H7 (cell line): ENCODE data around the gene IFI27L2. TPM values are rescaled to one million over a fixed set of nuclear protein-coding genes. Genes with fewer than 3 reads are reported as not detected.
A peak's percentile ranks its signal among the peaks of the same experiment; 100 is the strongest.

Experiments used
- DNase-seq: peaks from one replicate; pipeline ENCODE4 v3.0.0; 2012
- H3K27me3 ChIP-seq: 2 replicates; pipeline ENCODE4 v1.6.0; 2011; ENCODE audit warnings: mild to moderate bottlenecking, low read length; ENCODE audit not compliant: control insufficient read depth, insufficient read depth
- H3K36me3 ChIP-seq: replicated peaks from 2 replicates; pipeline ENCODE4 v1.5.1; 2011; ENCODE audit warnings: low read length; ENCODE audit not compliant: control insufficient read depth, insufficient read depth
- H3K4me3 ChIP-seq: 2 replicates; pipeline ENCODE4 v1.5.1; 2011; ENCODE audit warnings: low read depth, mild to moderate bottlenecking, control low read depth, low read length, moderate library complexity; ENCODE audit not compliant: insufficient read depth
- total RNA-seq: library from RNA; depleted of rRNA; stranded (reverse); fragments of >200 nt; shearing (Covaris generic); gene quantifications from 2 replicates; pipeline ENCODE4 v1.2.3, GENCODE V29; 2014

Gene IFI27L2
- total RNA-seq, 1 experiment from 2014 or later = 26.3 TPM

DNA sequence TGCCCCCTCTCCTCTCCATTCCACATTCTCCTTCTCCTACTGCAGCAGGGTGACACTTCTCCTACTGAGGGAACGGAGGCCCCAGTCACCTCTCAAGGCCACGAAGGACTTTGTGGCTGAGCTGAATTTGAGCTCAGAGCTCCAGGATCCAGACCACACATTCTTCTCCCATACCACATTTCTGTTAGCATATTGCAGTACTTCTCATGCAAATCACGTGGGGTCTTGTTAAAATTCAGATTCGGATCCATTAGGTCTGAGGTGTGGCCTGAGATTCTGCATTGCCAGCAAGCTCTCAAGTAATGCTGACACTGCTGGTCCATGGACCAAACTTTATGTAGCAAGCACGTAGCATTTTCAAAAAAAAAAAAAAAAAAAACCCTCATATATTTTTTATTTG, 9.6 kb upstream of the IFI27L2 start:
- DNase-seq = no peak
- Histone ChIP-seq H3K4me3 (no peak overlapping the region), H3K27me3 (no peaks in the 10 kb centered on the region), H3K36me3 (no peaks in the 10 kb centered on the region)

DNA sequence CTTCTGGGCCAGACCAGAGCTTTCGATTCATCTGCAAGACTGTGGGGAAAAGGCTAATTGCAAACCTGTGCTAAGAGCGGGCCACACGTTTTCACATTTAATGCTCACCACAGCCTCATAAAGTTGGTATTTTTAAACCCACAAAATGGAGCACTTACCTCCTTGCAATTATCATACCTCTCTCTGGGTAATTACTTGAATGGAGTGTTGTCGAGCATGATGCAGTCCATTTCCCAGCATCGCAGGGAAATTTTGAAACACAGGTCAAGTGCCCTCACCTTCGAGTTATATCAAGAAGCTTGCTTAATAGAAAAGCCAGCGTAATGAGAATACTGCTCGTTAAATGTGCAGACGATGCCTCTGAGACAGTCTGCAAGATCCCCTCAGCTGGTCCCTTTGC, 8.8 kb upstream of the IFI27L2 start:
- no peak overlapping the region for H3K4me3 ChIP-seq
- no peaks in the 10 kb centered on the region for H3K36me3 ChIP-seq
- no peak for DNase-seq
- no peaks in the 10 kb centered on the region for H3K27me3 ChIP-seq

DNA sequence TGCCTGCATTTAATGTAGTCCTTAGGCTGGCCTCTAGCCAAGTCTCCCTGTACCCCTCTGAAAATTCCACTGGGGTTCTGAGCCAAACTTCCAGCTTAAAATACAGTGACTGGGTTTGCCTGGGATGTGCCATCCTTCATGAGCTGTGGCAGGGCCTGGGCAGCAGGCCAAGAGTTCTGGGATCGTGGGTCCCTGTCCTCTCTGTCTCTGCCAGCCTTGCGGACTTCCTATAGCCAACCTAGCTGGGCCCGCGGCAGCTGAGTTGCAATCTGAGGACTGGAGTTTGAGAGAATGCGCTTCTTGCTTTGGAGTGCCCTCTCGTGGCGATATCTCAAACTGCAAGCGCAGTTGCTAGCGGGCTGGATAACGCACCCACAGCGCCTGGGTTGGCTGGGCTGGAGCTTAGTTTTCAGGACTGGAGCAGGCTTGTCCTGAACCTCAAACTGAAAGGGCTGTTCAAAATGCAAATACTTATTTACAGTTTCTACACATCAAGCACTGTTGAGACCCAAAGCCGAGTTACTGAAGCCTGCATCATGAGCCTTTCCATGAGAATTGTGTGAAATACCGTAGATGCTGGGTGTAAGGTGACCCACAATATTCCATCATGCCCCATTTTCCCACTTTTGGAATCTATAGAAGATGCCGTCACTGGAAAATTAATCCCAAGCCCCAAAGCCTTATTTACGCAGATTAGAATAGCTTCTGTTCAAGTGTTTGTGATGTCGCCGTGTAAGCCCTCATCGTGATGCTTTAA, 7.3 kb upstream of the IFI27L2 start:
- no peaks in the 10 kb centered on the region for H3K27me3 ChIP-seq
- H3K4me3 ChIP-seq = no peak overlapping the region
- H3K36me3 ChIP-seq = no peaks in the 10 kb centered on the region
- peak; percentile 58 for DNase-seq

DNA sequence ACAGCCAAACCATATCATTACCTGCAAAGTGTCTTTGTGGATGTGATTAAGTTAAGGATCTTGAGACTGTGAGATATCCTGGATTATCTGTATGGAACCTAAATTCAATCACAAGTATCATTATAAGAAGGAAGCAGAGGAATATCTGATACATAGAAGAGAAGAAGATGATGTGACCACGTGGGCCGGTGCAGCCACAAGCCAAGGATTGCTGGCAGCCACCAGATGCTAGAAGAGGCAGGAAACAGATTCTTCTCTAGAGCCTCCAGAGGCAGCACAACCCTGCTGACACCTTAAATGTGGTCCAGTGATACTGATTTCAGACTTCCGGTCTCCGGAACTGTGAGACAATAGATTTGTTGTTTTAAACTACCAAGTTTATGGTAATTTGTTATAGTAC, 6.1 kb upstream of the IFI27L2 start:
- Histone ChIP-seq H3K36me3 (no peaks in the 10 kb centered on the region), H3K4me3 (no peak overlapping the region), H3K27me3 (no peaks in the 10 kb centered on the region)
- no peak for DNase-seq

DNA sequence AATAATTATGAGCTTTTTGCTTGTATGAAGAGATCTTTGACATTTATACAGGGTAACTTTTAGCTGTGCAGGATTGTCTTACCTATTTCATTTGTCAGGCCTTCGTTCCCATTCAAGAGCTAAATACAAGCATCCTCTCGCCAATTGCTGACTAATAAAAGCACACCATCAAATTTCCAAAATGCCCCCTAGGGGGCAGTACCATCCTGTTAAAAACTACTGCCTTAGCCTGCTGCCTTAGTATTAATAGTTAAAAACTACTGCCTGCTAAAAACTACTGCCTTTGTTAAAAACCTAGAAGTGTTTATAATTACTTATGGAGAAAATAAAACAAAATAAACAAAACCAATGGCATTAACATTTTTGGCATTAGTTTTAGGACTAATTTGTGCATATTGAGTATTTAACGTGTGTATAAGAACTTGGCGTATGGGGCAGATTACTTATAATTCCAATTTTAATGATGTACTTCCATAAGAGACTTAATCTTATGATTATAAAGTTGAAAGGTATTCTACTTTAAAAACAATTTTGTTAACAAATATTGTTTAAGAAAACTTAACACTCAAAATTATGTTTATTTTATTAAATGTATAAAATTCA, 3.0 kb upstream of the IFI27L2 start:
- DNase-seq = peak; percentile 47
- Histone ChIP-seq H3K4me3 (no peak overlapping the region), H3K27me3 (peaks cover 2% of the 10 kb centered on the region; the same call in 1 of the 2 replicates), H3K36me3 (no peaks in the 10 kb centered on the region)

DNA sequence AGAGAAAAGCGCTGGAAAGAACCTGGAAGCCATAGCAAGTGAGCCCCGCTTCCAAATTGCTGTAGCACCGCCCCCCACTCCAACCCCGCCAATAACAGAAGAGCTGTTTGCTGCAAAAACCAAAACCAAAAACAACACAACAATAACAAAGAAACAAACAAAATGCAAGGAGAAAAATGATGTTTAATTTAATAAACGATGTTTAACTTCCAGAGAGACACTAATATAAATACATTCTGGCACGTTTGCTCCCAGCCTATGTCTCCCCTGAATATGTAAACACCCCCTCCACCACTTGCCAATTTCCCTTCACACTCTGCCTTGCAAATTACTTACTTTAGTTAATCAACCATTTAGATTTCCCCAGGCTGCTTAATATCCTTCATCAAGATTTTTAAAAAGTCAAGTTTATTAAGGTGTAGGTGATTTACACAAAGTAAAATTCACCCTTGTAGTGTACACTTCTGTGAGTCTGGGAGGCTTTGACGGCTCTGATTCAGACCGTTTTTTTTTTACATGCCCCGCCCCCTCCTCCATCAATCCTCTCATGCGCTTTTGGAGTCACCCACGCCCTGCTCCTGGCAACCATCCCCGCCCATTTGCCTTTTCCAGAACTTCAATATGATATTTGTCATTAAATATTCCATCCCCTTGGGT, 482 bp upstream of the IFI27L2 start:
- H3K36me3 ChIP-seq = no peaks in the 10 kb centered on the region
- H3K27me3 ChIP-seq = peaks cover 2% of the 10 kb centered on the region; the same call in 1 of the 2 replicates
- peak overlapping the region; percentile 64 for H3K4me3 ChIP-seq
- peak; percentile 60 for DNase-seq

DNA sequence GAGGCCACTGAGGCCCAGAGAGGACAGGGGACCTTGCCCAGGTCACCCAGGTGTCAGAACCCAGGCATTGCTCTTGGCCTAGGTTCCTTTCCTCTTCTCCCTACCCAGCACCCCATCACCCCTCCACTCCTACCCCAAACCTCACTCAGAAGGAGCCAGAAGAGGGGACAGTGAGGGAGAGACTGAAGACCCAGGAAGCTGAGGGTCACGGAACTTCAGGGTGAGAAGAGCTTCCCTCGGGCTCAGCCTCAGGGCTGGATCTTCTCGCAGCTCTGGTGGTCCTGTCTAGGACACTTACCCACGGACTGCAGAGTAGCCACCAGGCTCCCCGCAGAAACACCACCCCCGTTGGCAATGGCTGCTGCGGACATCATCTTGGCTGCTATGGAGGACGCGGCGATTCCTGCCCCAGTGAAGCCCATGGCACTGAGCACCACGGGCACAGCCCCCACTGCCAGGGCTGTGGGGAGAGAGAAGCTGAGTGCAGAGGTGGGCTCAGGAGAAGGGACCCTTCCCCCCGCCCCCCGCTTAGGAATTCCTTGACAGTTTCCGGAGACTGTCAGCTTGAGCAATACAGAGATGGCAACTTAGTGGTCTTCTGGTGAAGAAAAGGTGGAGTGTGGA, 1.1 kb downstream of the IFI27L2 start:
- peaks cover 2% of the 10 kb centered on the region; the same call in 1 of the 2 replicates for H3K27me3 ChIP-seq
- DNase-seq = peak; percentile 34
- no peaks in the 10 kb centered on the region for H3K36me3 ChIP-seq
- peak overlapping the region; percentile 64 for H3K4me3 ChIP-seq

DNA sequence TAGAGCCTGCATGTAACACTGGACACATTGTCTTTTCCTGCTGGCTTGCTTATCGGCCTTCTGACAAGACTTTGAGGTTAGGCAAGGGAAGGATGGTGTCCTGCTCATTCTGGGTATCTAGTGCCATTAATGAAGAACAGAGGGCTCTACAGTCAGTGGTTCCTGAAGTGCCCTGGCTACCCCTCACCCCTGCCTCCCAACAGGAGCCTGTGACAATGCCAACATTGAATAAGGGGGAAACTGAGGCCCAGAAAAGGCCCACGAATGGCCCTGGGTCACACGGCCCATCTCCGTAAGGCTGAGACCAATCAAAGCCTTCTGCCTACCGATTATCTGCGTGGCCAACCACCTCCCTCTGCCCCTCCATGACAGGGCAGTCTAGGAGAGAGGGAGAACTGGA, 2.1 kb downstream of the IFI27L2 start:
- DNase-seq = no peak
- no peak overlapping the region for H3K4me3 ChIP-seq
- no peaks in the 10 kb centered on the region for H3K36me3 ChIP-seq
- peaks cover 2% of the 10 kb centered on the region; the same call in 1 of the 2 replicates for H3K27me3 ChIP-seq

DNA sequence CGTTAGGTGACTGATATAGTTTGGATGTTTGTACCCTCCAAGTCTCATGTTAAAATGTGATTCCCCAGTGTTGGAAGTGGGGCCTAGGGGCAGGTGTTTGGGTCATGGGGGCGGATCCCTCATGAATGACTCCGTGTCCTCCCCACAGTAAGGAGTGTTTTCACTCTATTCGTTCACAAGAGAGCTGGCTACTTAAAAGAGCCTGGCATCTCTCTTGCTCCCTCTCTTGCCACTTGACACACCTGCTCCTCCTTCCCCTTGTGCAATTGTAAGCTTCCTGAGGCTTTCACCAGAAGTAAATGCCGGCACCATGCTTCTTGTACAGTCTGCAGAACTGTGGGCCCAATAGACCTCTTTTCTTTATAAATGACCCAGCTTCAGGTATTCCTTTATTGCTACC, 2.6 kb downstream of the IFI27L2 start:
- no peaks in the 10 kb centered on the region for H3K36me3 ChIP-seq
- no peak overlapping the region for H3K4me3 ChIP-seq
- peaks cover 2% of the 10 kb centered on the region; the same call in 1 of the 2 replicates for H3K27me3 ChIP-seq
- no peak for DNase-seq

DNA sequence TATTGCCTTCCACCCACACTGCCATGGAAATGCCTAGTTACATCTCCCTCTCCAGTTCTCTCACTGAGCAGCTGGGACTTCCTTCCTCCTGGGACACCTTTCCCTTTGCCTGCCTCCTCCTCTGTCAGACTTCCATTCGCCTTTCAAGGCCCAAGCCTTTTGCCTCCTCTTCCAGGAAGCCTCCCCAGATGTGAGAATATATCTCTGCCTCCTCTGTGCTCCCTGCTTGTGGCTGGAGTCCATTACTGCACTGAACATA, 3.1 kb downstream of the IFI27L2 start:
- DNase-seq = no peak
- no peaks in the 10 kb centered on the region for H3K36me3 ChIP-seq
- H3K27me3 ChIP-seq = peaks cover 2% of the 10 kb centered on the region; the same call in 1 of the 2 replicates
- no peak overlapping the region for H3K4me3 ChIP-seq

DNA sequence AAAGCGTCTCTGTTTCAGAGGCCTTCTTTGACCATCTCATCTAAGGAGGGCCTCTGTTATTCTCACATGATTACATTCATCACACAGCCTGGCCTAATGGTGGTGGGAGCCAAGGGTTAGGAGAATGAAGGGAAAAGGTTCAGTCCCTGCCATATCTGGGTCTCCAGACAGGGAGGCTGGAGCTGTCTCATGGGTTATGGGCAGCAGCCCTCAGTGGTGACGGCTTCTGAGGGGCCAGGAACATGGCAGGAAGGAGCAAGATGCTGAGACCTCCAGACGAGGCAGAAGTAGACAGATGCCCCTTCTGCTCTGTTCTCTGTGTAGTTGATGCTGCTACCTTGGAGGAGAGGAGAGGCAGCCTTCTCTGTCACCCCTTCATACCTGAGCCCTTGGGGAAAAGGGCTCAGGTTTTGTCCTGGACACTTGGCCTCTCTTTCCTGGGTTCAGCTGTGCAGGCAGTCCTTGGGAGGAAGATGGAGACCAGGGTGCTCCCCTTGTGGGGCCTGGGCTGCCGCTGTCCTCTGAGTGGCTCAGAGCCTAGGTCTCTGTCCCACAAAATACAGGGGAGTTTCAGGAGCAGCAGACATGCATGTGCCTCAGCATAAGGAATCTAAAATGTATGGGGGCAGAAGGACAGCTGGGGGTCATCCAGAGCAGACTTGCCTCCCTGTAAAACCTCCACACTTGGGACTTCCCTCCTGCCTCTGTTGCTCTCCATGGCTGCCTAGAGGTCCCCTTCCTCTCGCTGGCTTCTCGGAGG, 3.6 kb downstream of the IFI27L2 start:
- DNase-seq = no peak
- peaks cover 2% of the 10 kb centered on the region; the same call in 1 of the 2 replicates for H3K27me3 ChIP-seq
- H3K4me3 ChIP-seq = no peak overlapping the region
- H3K36me3 ChIP-seq = no peaks in the 10 kb centered on the region

DNA sequence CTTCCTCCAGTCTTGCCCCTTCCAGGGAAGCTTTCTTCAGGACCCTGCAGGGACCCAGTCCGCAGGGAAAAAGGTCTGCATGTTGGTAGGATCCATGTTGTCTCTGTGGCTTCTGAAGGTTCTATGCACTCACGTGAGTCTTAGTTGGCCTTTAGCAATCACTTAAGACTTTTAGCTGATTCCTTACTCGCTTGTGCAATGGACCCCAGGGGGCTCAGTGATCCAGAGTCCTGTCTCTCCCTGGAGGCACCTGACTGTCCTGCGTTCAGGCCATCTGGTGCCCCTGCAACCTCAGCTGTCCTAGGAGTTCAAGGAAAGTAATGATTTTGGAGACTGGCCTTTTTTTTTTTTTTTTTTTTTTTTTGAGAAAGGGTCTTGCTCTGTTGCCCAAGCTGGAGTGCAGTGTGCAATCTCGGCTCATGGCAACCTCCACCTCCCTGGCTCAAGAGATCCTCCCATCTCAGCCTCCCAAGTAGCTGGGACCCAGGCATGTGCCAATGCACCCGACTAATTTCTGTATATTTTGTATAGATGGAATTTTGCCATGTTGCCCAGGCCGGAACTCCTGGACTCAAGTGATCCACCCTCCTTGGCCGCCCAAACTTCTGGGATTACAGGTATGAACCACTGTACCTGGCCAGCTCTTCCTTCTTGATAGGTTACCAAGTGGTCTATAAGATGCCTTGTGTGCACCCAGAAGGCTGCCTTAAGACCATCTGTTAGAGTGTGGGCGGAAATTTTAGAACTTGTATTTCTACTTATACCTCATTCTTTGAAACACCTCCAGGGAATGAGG, 4.6 kb downstream of the IFI27L2 start:
- no peaks in the 10 kb centered on the region for H3K36me3 ChIP-seq
- DNase-seq = no peak
- H3K4me3 ChIP-seq = no peak overlapping the region
- H3K27me3 ChIP-seq = peaks cover 2% of the 10 kb centered on the region; the same call in 1 of the 2 replicates

DNA sequence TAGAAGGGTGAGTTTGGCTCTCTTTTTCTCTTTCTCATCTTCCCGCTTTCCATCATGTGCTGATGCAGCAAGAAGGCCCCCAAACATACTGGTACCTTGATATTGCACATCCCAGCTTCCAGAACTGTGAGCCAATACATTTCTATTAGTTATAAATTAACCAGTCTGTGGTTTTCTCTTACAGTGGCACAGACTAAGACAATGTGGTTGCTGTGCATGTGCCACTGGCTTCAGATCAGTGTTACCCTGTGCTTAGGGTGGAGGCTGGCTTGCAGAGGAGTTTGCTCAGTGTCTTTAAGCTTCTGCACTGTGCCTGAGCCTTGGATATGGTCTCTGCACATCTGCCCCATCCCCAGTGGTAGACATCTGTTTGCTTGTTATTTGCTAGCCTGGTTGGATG, 5.5 kb downstream of the IFI27L2 start:
- DNase-seq = no peak
- Histone ChIP-seq H3K27me3 (peaks cover 2% of the 10 kb centered on the region; the same call in 1 of the 2 replicates), H3K36me3 (no peaks in the 10 kb centered on the region), H3K4me3 (no peak overlapping the region)

DNA sequence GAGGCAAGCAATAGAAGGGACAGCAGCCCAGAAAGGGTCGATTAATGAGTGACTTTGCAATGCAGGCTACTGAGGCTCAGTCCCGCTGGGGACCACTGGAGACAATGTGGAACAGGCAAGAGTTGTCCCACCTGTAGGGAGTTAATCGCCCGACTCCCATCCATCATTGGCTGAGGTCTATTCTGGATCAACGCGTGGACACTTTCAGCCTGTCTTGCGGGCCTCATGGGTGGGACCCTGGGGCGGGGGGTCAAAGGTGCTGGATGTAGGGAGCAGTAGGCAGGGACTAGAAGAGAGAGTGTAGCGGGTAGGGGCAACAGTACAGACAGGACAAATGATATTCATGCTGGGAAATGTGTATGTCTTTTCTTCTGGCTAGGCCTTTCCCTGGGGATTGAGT, 6.1 kb downstream of the IFI27L2 start:
- no peaks in the 10 kb centered on the region for H3K36me3 ChIP-seq
- H3K4me3 ChIP-seq = no peak overlapping the region
- peaks cover 1% of the 10 kb centered on the region; the same call in 1 of the 2 replicates for H3K27me3 ChIP-seq
- DNase-seq = no peak
